ENCODE results near the gene IQCH.

IQCH gene

DNA sequence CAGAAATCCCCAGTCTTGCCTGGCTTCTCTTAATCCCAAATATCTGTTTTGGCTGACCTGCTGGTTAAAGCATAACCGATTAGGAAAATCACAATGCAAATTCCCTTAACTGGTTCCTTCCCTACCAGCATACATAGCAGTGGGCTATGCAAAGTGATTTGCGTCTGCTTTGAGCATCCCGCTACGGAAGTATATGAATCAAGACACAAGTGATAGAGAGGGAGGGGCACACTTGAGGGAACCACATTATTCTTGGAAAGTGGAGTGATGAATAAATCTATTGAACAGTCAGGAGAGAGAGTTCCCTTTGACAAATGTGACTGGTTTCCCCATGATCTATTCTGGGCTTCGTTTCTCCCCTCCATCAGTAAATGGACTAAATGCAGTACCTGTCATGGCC is 146.8 kb downstream of the IQCH start:
- DNase-seq (ENCODE audit: low read depth): no peak
- H3K4me3 ChIP-seq (ENCODE audit: low read length): no peak overlapping the region
- TF ChIP-seq, protein P1, sequence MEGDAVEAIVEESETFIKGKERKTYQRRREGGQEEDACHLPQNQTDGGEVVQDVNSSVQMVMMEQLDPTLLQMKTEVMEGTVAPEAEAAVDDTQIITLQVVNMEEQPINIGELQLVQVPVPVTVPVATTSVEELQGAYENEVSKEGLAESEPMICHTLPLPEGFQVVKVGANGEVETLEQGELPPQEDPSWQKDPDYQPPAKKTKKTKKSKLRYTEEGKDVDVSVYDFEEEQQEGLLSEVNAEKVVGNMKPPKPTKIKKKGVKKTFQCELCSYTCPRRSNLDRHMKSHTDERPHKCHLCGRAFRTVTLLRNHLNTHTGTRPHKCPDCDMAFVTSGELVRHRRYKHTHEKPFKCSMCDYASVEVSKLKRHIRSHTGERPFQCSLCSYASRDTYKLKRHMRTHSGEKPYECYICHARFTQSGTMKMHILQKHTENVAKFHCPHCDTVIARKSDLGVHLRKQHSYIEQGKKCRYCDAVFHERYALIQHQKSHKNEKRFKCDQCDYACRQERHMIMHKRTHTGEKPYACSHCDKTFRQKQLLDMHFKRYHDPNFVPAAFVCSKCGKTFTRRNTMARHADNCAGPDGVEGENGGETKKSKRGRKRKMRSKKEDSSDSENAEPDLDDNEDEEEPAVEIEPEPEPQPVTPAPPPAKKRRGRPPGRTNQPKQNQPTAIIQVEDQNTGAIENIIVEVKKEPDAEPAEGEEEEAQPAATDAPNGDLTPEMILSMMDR (conservative IDR thresholded peaks at IDR 0.05; ENCODE audit: low read length): no peak

DNA sequence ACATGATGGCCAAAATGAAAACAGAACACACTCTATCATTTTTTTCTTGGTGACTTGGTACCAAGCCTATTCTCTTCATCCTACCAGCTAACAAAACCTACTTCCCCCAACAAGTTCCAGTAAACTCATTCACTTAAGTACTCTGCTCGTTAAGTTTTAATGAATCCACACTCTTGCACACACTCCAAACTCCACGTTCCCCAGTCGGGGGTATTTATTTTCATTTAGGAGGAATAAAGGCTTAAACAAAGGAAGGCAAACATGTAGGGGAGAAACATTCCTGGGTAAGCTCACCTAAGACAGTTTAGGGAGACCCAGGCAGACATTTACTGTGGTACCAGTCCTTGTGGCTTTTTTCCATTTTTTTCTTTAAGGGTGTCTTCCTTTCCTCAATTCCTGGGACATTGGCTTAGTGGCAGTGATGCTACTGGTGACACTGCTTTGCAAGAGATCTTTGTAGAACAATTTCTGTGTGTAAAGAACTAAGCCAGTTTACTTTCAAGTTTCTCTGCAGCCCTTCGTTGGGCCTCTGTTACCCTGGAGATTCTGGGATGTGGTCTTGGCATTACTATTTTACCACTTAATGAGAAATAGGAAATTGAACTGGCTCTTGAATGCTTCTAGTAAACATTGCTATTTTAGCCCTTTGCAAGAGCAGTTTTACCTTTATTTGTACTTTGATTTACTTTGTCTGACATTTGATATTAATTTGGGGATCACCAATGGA is 149.0 kb downstream of the IQCH start:
- DNase-seq (ENCODE audit: low read depth): no peak
- H3K4me3 ChIP-seq (ENCODE audit: low read length): no peak overlapping the region
- TF ChIP-seq, protein P1 (conservative IDR thresholded peaks at IDR 0.05; ENCODE audit: low read length): no peak

DNA sequence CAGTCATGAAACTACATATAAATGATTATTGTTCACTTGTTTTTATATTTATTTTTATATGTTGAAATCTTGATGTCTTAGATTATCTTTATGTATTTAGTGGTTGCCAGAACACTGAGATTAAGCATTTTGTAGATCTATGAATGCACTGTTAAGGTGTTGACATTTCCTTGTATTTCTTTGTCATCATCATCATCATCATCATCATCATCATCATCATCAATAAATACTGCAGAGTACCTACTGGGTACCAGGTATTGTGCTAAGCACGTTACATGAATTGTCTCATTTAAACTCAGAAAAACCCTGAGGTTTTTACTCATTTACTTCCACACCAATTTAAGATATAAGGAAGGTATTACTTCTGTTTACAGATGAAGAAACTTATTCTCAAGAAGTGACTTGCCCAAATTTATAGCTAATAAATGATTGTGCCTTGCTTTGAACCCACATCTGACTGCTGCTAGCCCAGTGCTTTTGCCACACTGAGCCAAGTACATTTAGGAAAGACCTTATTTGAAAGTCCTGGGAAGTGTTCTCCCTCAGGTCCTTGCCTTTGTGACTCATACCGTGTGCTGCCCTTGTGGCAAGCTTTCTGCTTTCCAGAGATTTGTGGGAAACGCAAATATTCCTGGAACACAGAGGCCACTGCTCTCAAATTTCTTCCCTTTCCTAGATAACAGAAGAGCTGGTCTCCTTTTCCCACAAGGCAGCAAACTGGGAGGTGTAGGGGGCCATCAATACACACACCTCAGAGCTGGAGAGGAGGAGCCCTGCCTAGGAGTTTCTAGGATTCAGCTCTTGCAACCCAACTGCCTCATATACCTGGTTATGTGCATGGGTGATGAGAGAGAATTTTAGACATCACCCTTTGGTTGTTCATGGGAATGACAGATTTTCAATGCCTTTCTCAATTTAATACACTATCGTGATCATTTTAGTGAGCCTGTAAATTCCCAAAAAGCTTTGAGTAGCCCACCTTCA is 150.9 kb downstream of the IQCH start:
- no peak overlapping the region for H3K4me3 ChIP-seq (ENCODE audit: low read length)
- DNase-seq (ENCODE audit: low read depth): peak; percentile 49
- TF ChIP-seq, protein P1 (conservative IDR thresholded peaks at IDR 0.05; ENCODE audit: low read length): no peak

DNA sequence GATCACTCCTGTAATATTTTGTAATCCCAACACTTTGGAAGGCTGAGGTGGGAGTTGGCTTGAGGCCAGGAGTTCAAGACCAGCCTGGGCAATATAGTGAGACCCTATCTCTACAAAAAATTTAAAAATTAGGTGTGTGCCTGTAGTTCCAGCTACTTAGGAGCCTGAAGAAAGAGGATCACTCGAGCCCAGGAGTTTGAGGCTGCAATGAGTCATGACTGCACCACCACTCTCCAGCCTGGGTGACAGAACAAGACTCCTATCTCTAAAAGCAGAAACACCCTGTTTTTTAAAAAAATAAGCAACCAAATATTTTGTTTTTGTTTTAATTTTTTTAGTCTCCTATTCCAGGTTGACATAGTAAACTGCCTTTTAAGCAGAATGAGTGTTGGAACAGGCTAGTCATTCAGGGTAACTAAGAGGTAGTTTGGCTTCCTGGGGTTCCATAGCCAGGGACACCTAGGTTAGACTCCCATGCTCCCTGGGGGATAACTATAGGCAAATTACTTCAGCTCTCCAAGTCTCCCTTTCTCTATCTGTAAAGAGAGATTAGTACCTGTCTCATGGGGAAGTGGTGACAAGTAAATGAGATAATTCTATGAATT is 151.8 kb downstream of the IQCH start:
- no peak for DNase-seq (ENCODE audit: low read depth)
- TF ChIP-seq, protein P1 (conservative IDR thresholded peaks at IDR 0.05; ENCODE audit: low read length): no peak
- no peak overlapping the region for H3K4me3 ChIP-seq (ENCODE audit: low read length)

DNA sequence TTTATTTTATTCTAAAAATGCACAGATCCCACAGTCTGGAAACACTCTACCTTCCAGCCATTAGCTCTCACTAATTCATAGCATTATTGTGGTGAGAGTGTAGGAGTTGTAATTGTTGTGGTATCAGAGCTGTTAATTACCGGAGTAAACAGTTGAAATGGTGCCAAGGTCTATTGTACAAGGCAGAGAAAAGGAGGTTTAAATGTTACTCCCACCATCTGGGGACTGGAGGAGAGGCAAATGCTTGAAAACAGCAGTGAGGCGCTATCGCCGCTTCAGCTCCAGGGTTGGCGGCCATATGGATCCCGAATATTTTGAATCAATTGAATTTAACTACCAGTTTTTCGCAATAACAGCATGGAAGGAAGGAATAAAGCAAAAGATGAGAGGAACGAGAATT is 153.2 kb downstream of the IQCH start:
- no peak for DNase-seq (ENCODE audit: low read depth)
- TF ChIP-seq, protein P1 (conservative IDR thresholded peaks at IDR 0.05; ENCODE audit: low read length): no peak
- no peak overlapping the region for H3K4me3 ChIP-seq (ENCODE audit: low read length)

DNA sequence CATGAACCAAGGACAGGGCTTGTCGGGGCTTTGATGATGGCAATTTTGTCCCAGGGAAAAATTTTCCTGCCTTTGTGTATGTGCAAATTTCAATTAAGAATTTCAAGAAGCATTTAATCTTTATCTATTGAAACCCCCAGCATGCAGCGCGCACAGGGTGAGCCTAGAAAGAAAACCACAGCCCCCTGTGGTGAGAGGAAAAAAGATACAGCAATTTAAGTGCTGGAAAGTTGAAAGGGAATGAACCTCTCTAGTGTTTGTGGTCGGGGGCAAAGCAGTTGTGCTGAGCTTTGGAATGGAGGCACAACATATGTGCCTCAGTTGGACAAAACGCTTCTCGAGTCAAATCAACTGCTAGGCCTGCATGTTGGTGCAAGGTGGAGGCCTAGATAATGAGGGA is 154.6 kb downstream of the IQCH start:
- TF ChIP-seq, protein P1 (conservative IDR thresholded peaks at IDR 0.05; ENCODE audit: low read length): no peak
- no peak for DNase-seq (ENCODE audit: low read depth)
- H3K4me3 ChIP-seq (ENCODE audit: low read length): no peak overlapping the region

All from AG10803 (cell line).